Upper lobe of right lung (tissue), 1 donor: ENCODE measurements around the gene ZNFX1. TPM values are rescaled to one million over a fixed set of nuclear protein-coding genes. Genes with fewer than 3 reads are reported as not detected.
"Not testable (repeated sequence)": the region's sequence is repeated elsewhere in the genome, so short reads cannot be mapped to it uniquely, and the experiment has no call there.

Source experiments
- ATAC-seq: fragments of 200-7000 bp; cut with Tn5 transposase; one replicate; pipeline ENCODE4 v1.9.1; 2020; ENCODE audit warnings: mild to moderate bottlenecking, moderate library complexity
- DNase-seq: peaks from one replicate; pipeline ENCODE4 v3.0.0-alpha.2; 2020
- H3K27ac ChIP-seq: fragments of 200-600 bp; one replicate; pipeline ENCODE4 v1.8.0; 2022
- H3K27me3 ChIP-seq: fragments of 200-600 bp; one replicate; pipeline ENCODE4 v1.8.0; 2022; ENCODE audit warnings: mild to moderate bottlenecking
- H3K36me3 ChIP-seq: fragments of 200-600 bp; one replicate; pipeline ENCODE4 v1.8.0; 2022
- H3K4me1 ChIP-seq: fragments of 200-600 bp; one replicate; pipeline ENCODE4 v1.8.0; 2022
- H3K4me3 ChIP-seq: fragments of 200-600 bp; one replicate; pipeline ENCODE4 v1.8.0; 2022; ENCODE audit warnings: mild to moderate bottlenecking
- H3K9me3 ChIP-seq: fragments of 200-600 bp; one replicate; pipeline ENCODE4 v1.8.0; 2022
- CTCF ChIP-seq: fragments of 200-600 bp; IDR thresholded peaks from one replicate; pipeline ENCODE4 v1.8.0; 2022; ENCODE audit warnings: antibody characterized with exemption
- intact Hi-C: fragments of 100-400 bp; cut with DNase I; formaldehyde crosslinking; loops from one replicate; pipeline ENCODE4 v1.11.0; 2022
- total RNA-seq: library from RNA; stranded (reverse); fragmentation: NEBNext Ultra II Directional; extraction: Animal tissue kit (Norgen Biotek cat#: 25700); gene quantifications from one replicate; pipeline ENCODE4 v1.2.1, GENCODE V29; 2021
- donor health status: DM: no; HTN: yes; CAD: no; lungs with severe emphysema.

The ZNFX1 gene
- total RNA-seq, 1 donor from 2014 or later: 54.4 TPM

- DNase-seq (peak; percentile 97), ATAC-seq (peak; percentile 96)
- TF ChIP-seq CTCF: no peak
- intact Hi-C loops: loop anchor here (2.0 kb wide), 1 partner anchor 87 kb away; no protein-coding TSS in a partner anchor
- H3K4me3 ChIP-seq: peak within 1 kb of the TSS; percentile 85
- peaks cover 20% of the 10 kb centered on the region for H3K4me1 ChIP-seq
- H3K27ac ChIP-seq: peak within 1 kb of the TSS; percentile 89
- H3K27me3 ChIP-seq: no peaks in the 10 kb centered on the region
- H3K36me3 ChIP-seq: peaks cover 31% of the 10 kb centered on the region
- H3K9me3 ChIP-seq: no peaks in the 10 kb centered on the region
Measured at GRCh38 chr20:49219091-49219923, 58.5 kb downstream of the ZNFX1 start, which contains the start of gene DDX27. DDX27 (plus strand) TSS chr20:49219416; CDS start chr20:49219449, 33 bp downstream.

GRCh38 chr20:49218739-49219090 lies 59.1 kb downstream of the ZNFX1 start:
- H3K27ac ChIP-seq: peak overlapping the region; percentile 89
- peaks cover 25% of the 10 kb centered on the region for H3K36me3 ChIP-seq
- H3K4me1 ChIP-seq: peaks cover 20% of the 10 kb centered on the region
- peak overlapping the region; percentile 85 for H3K4me3 ChIP-seq
- intact Hi-C loops: loop anchor here (2.0 kb wide), 1 partner anchor 86 kb away; no protein-coding TSS in a partner anchor
- peak; percentile 68 for DNase-seq
- not testable (repeated sequence) for ATAC-seq, H3K9me3 ChIP-seq, H3K27me3 ChIP-seq

GRCh38 chr20:49216991-49217578 lies 60.8 kb downstream of the ZNFX1 start:
- peaks cover 20% of the 10 kb centered on the region for H3K4me1 ChIP-seq
- no peaks in the 10 kb centered on the region for H3K9me3 ChIP-seq
- ATAC-seq (peak; percentile 88), DNase-seq (peak; percentile 95)
- no peak overlapping the region for H3K27ac ChIP-seq
- TF ChIP-seq CTCF: peak; percentile 84
- no peak overlapping the region for H3K4me3 ChIP-seq
- no peaks in the 10 kb centered on the region for H3K27me3 ChIP-seq
- intact Hi-C loops: no loop called here
- H3K36me3 ChIP-seq: peaks cover 9% of the 10 kb centered on the region

- H3K36me3 ChIP-seq: no peaks in the 10 kb centered on the region
- intact Hi-C loops: no loop called here
- no peaks in the 10 kb centered on the region for H3K27me3 ChIP-seq
- ATAC-seq: no peak
- TF ChIP-seq CTCF: no peak
- DNase-seq: no peak
- no peak overlapping the region for H3K4me3 ChIP-seq
- peaks cover 14% of the 10 kb centered on the region for H3K4me1 ChIP-seq
- H3K27ac ChIP-seq: no peak overlapping the region
- H3K9me3 ChIP-seq: no peaks in the 10 kb centered on the region
Measured at GRCh38 chr20:49215232-49215631, 62.6 kb downstream of the ZNFX1 start.

- no peak for TF ChIP-seq CTCF
- H3K9me3 ChIP-seq: no peaks in the 10 kb centered on the region
- H3K36me3 ChIP-seq: no peaks in the 10 kb centered on the region
- ATAC-seq: no peak
- H3K4me1 ChIP-seq: peaks cover 10% of the 10 kb centered on the region
- no peak overlapping the region for H3K27ac ChIP-seq
- no peaks in the 10 kb centered on the region for H3K27me3 ChIP-seq
- intact Hi-C loops: no loop called here
- DNase-seq: no peak
- H3K4me3 ChIP-seq: no peak overlapping the region
Measured at GRCh38 chr20:49214571-49214970, 63.3 kb downstream of the ZNFX1 start.

- Histone ChIP-seq H3K4me3 (no peak overlapping the region), H3K27me3 (no peaks in the 10 kb centered on the region), H3K27ac (no peak overlapping the region), H3K9me3 (no peaks in the 10 kb centered on the region), H3K4me1 (no peaks in the 10 kb centered on the region), H3K36me3 (no peaks in the 10 kb centered on the region)
- ATAC-seq: no peak
- no peak for TF ChIP-seq CTCF
- no peak for DNase-seq
- intact Hi-C loops: no loop called here
Measured at GRCh38 chr20:49210757-49211110, 67.1 kb downstream of the ZNFX1 start.
